A549 (cell line): Measurements from ENCODE around the gene SH3PXD2A. TPM values are rescaled to one million over a fixed set of nuclear protein-coding genes. Genes with fewer than 3 reads are reported as not detected.

Source experiments
- ATAC-seq, 2 experiments: fragments of 200-7000 bp in 1 of 2; fragments of >200 bp in 1 of 2; cut with Nextera tagmentation in 1 of 2; cut with Tn5 transposase in 1 of 2; 3 replicates each; pipeline versions ENCODE4 v1.8.0 to v1.9.1; 2018 to 2020; ENCODE audit warnings: mild to moderate bottlenecking in 1 of 2, moderate library complexity in 1 of 2
- CTCF ChIA-PET: fragments of 300-600 bp; sonication (Branson Sonifier 250); formaldehyde crosslinking; extraction: SDS; loops from one replicate; lab custom pipeline; 2021; ENCODE audit warnings: antibody characterized with exemption, inconsistent platforms; lab: Yijun Ruan, JAX
- POLR2A ChIA-PET: fragments of 350-600 bp; formaldehyde crosslinking; extraction: SDS; loops from one replicate; lab custom pipeline; 2021; ENCODE audit warnings: antibody characterized with exemption, inconsistent platforms; lab: Yijun Ruan, JAX
- DNase-seq, 2 experiments: peaks; one replicate each; pipeline versions ENCODE4 v3.0.0 to v3.0.0-alpha.2; 2011 to 2016; ENCODE audit warnings: low read depth in 1 of 2, low spot score in 1 of 2
- FAIRE-seq: peaks from 2 replicates; lab custom pipeline; 2011; peaks lifted over from hg19 to GRCh38; lab: Jason Lieb, UNC
- H3K27ac ChIP-seq, 2 experiments: fragments of >200 bp; sonication (Bioruptor Twin); formaldehyde crosslinking; 3 replicates each; pipeline ENCODE4 v1.5.1; 2016 to 2017
- H3K4me1 ChIP-seq: fragments of >200 bp; sonication (Bioruptor Twin); formaldehyde crosslinking; 3 replicates; pipeline ENCODE4 v1.6.1; 2016
- H3K4me2 ChIP-seq: fragments of >200 bp; sonication (Bioruptor Twin); formaldehyde crosslinking; 3 replicates; pipeline ENCODE4 v1.6.1; 2016
- H3K4me3 ChIP-seq: fragments of >200 bp; sonication (Bioruptor Twin); formaldehyde crosslinking; 3 replicates; pipeline ENCODE4 v1.5.1; 2016
- H3K9me3 ChIP-seq: fragments of >200 bp; sonication (Bioruptor Twin); formaldehyde crosslinking; 3 replicates; pipeline ENCODE4 v1.6.1; 2016
- BHLHE40 ChIP-seq: IDR thresholded peaks from 2 replicates; pipeline ENCODE4 v1.6.1; 2012; ENCODE audit warnings: low read depth, low read length, inconsistent platforms
- CEBPB ChIP-seq, 2 experiments: fragments of >200 bp in 1 of 2; sonication (Bioruptor Twin) in 1 of 2; formaldehyde crosslinking in 1 of 2; IDR thresholded peaks; 2 replicates each; pipeline ENCODE4 v1.6.1; 2012 to 2016
- CHD4 ChIP-seq: fragments of 200-600 bp; sonication (generic); IDR thresholded peaks from 2 replicates; pipeline ENCODE4 v1.6.1; 2016; ENCODE audit warnings: antibody characterized with exemption, mild to moderate bottlenecking, borderline replicate concordance
- CTCF ChIP-seq: fragments of >200 bp; sonication (Bioruptor Twin); formaldehyde crosslinking; IDR thresholded peaks from 3 replicates; pipeline ENCODE4 v1.5.1; 2016
- E2F6 ChIP-seq: IDR thresholded peaks from 2 replicates; pipeline ENCODE4 v1.6.1; 2012; ENCODE audit warnings: low read depth, borderline replicate concordance
- ELK1 ChIP-seq: fragments of 150-350 bp; IDR thresholded peaks from 2 replicates; pipeline ENCODE4 v1.6.1; 2014; ENCODE audit warnings: low read depth, mild to moderate bottlenecking, low read length
- FOSB ChIP-seq: fragments of 250-450 bp; sonication (Bioruptor Pico); IDR thresholded peaks from 2 replicates; pipeline ENCODE4 v1.5.0; 2020; ENCODE audit warnings: mild to moderate bottlenecking, moderate library complexity
- FOSL2 ChIP-seq, 2 experiments: fragments of 450-650 bp in 1 of 2; fragments of >200 bp in 1 of 2; sonication (Bioruptor Twin) in 1 of 2; formaldehyde crosslinking; IDR thresholded peaks; 2 replicates each; pipeline versions ENCODE4 v1.5.0 to v1.6.1; 2016 to 2020; ENCODE audit warnings: mild to moderate bottlenecking in 1 of 2, moderate library complexity in 1 of 2
- GATA3 ChIP-seq: IDR thresholded peaks from 2 replicates; pipeline ENCODE4 v1.6.1; 2012; ENCODE audit warnings: borderline replicate concordance
- HES2 ChIP-seq: fragments of >200 bp; sonication (Bioruptor Twin); formaldehyde crosslinking; IDR thresholded peaks from 2 replicates; pipeline ENCODE4 v1.6.1; 2016
- HMGXB4 ChIP-seq: fragments of 250-450 bp; sonication (Bioruptor Pico); IDR thresholded peaks from 2 replicates; pipeline ENCODE4 v1.5.0; 2021; ENCODE audit warnings: mild to moderate bottlenecking, moderate library complexity, borderline replicate concordance
- KDM1A ChIP-seq: fragments of 200-600 bp; sonication (generic); IDR thresholded peaks from 2 replicates; pipeline ENCODE4 v1.6.1; 2016; ENCODE audit warnings: low read depth, mild to moderate bottlenecking
- MAFK ChIP-seq: fragments of 450-650 bp; IDR thresholded peaks from 2 replicates; pipeline ENCODE4 v1.6.1; 2014; ENCODE audit not compliant: partially characterized antibody
- NFE2L2 ChIP-seq: fragments of 150-350 bp; conservative IDR thresholded peaks from 2 replicates; pipeline ENCODE4 v1.6.1; 2014; ENCODE audit warnings: low read length
- PHF8 ChIP-seq: fragments of 200-600 bp; sonication (generic); IDR thresholded peaks from 2 replicates; pipeline ENCODE4 v1.6.1; 2016; ENCODE audit warnings: low read depth, mild to moderate bottlenecking, antibody characterized with exemption, moderate library complexity, borderline replicate concordance
- POLR2AphosphoS2 ChIP-seq: conservative IDR thresholded peaks from 2 replicates; pipeline ENCODE4 v1.6.1; 2012; ENCODE audit warnings: low read length, improper control_type of control experiment, inconsistent platforms
- REST ChIP-seq: fragments of 200-600 bp; sonication (generic); IDR thresholded peaks from 2 replicates; pipeline ENCODE4 v1.6.1; 2016; ENCODE audit warnings: antibody characterized with exemption, mild to moderate bottlenecking, moderate library complexity
- RFX5 ChIP-seq: fragments of 450-650 bp; IDR thresholded peaks from 2 replicates; pipeline ENCODE4 v1.7.1; 2014; ENCODE audit warnings: antibody characterized with exemption, mild to moderate bottlenecking, moderate library complexity
- SMC3 ChIP-seq: fragments of >200 bp; sonication (Bioruptor Twin); formaldehyde crosslinking; IDR thresholded peaks from 3 replicates; pipeline ENCODE4 v1.6.1; 2018; ENCODE audit warnings: inconsistent platforms
- TFCP2L1 ChIP-seq: fragments of 250-450 bp; sonication (Bioruptor Pico); IDR thresholded peaks from 2 replicates; pipeline ENCODE4 v1.5.0; 2021; ENCODE audit warnings: mild to moderate bottlenecking
- ZC3H11A ChIP-seq: fragments of 450-650 bp; IDR thresholded peaks from 2 replicates; pipeline ENCODE4 v1.6.1; 2014; ENCODE audit warnings: antibody characterized with exemption, mild to moderate bottlenecking
- ZSCAN20 ChIP-seq: fragments of 250-450 bp; sonication (Bioruptor Pico); IDR thresholded peaks from 2 replicates; pipeline ENCODE4 v1.8.0; 2022; ENCODE audit warnings: mild to moderate bottlenecking, moderate library complexity
- WGBS: methylation state at CpG from one replicate; pipeline ENCODE4 v1.1.6; 2017; ENCODE audit errors: missing lambda C conversion rate; 5-methylcytosine and 5-hydroxymethylcytosine counted together
- polyA plus RNA-seq, 4 experiments: library from polyadenylated mRNA; depleted of rRNA in 3 of 4; stranded (reverse); fragments of >200 nt; fragmentation: RNase III in 1 of 4; extraction: RNeasy Plus Mini Kit Qiagen cat#74134 plus additional on column Dnase treatment in 1 of 4; gene quantifications; 2 replicates in 3 of 4; 3 replicates in 1 of 4; pipeline ENCODE4 v1.2.3, GENCODE V29; 2011 to 2017

SH3PXD2A gene
- polyA plus RNA-seq, 2 of the 4 experiments (the other 2 are of a cell fraction) = 2.4 to 3.9 TPM

- WGBS = 80% methylated on average over 8 of the region's 8 CpGs
- DNase-seq = no peak
- H3K27ac ChIP-seq = no peak overlapping the region
- ATAC-seq = no peak
- peaks cover 15% of the 10 kb centered on the region; the same call in 2 of the 3 replicates for H3K4me1 ChIP-seq
- TF ChIP-seq TFCP2L1 (CRISPR knock-in tag) (no peak), CHD4 (no peak), SMC3 (no peak), ZC3H11A (no peak), RFX5 (no peak), HES2 (no peak), GATA3 (no peak)
- POLR2A ChIA-PET = no interaction called here
- no peak overlapping the region for H3K4me3 ChIP-seq
- no peak for FAIRE-seq
- CTCF ChIA-PET = interaction anchor here (0.7 kb wide), 1 partner anchor 453 kb away, joined by 3 read pairs; no protein-coding TSS in a partner anchor
- H3K9me3 ChIP-seq = peaks cover 3% of the 10 kb centered on the region; the same call in 1 of the 3 replicates
- H3K4me2 ChIP-seq = no peak overlapping the region
These were observed 71.3 kb downstream of the SH3PXD2A start for GRCh38 chr10:103784089-103784488.

GRCh38 chr10:103783681-103784080 lies 71.7 kb downstream of the SH3PXD2A start:
- WGBS = 86% methylated on average over 7 of the region's 7 CpGs
- ATAC-seq (no peak), FAIRE-seq (no peak), DNase-seq (no peak)
- H3K27ac ChIP-seq = no peak overlapping the region
- peaks cover 3% of the 10 kb centered on the region; the same call in 1 of the 3 replicates for H3K9me3 ChIP-seq
- TF ChIP-seq E2F6 = no peak
- no peak for TF ChIP-seq ZSCAN20 (CRISPR knock-in tag)
- TF ChIP-seq PHF8 = no peak
- TF ChIP-seq CHD4 = no peak
- no peak for TF ChIP-seq FOSL2 (IDR thresholded peaks at IDR 0.05)
- TF ChIP-seq FOSL2 (CRISPR knock-in tag; IDR thresholded peaks at IDR 0.05) = no peak
- TF ChIP-seq NFE2L2 = no peak
- no peak for TF ChIP-seq POLR2AphosphoS2
- no peak for TF ChIP-seq SMC3
- no peak for TF ChIP-seq BHLHE40
- no peak for TF ChIP-seq TFCP2L1 (CRISPR knock-in tag)
- TF ChIP-seq, all 56 proteins: peak for 0
- Histone ChIP-seq H3K4me3 (no peak overlapping the region), H3K4me2 (no peak overlapping the region), H3K4me1 (peaks cover 15% of the 10 kb centered on the region; the same call in 2 of the 3 replicates)
- ChIA-PET CTCF (interaction anchor here (1.2 kb wide), 1 partner anchor 47 kb away, joined by 3 read pairs; no protein-coding TSS in a partner anchor), POLR2A (no interaction called here)

- peak; percentile 64 to 82; a peak in 5 of 6 replicates for ATAC-seq
- Histone ChIP-seq H3K27ac (peak overlapping the region; percentile 32 to 48; a peak in 5 of 6 replicates), H3K4me1 (peaks cover 15% of the 10 kb centered on the region; the same call in 2 of the 3 replicates), H3K4me2 (no peak overlapping the region), H3K4me3 (no peak overlapping the region), H3K9me3 (peaks cover 3% of the 10 kb centered on the region; the same call in 1 of the 3 replicates)
- ChIA-PET CTCF (interaction anchor here (0.8 to 2.2 kb wide), 12 partner anchors 9 to 109 kb away, joined by 3 to 9 read pairs (median 3); no protein-coding TSS in a partner anchor), POLR2A (no interaction called here)
- WGBS = 70% methylated on average over 4 of the region's 6 CpGs
- no peak for FAIRE-seq
- DNase-seq = peak; percentile 68 to 69
- TF ChIP-seq FOSB = no peak
- no peak for TF ChIP-seq FOSL2 (IDR thresholded peaks at IDR 0.05)
- peak; percentile 76 for TF ChIP-seq FOSL2 (CRISPR knock-in tag; IDR thresholded peaks at IDR 0.05)
- no peak for TF ChIP-seq HMGXB4 (CRISPR knock-in tag)
- TF ChIP-seq REST = no peak
- peak; percentile 43 for TF ChIP-seq MAFK
- TF ChIP-seq ELK1 = no peak
- no peak for TF ChIP-seq CEBPB (IDR thresholded peaks at IDR 0.05)
- TF ChIP-seq KDM1A = no peak
- peak; percentile 39; the same call in 2 of the 3 replicates for TF ChIP-seq CTCF
These were observed 73.9 kb downstream of the SH3PXD2A start for GRCh38 chr10:103781329-103782061.
